ENCODE results near the gene DCST1.

GRCh38 chr1:155017946-155018316 lies 15.7 kb upstream of the DCST1 start:
- no peak for TF ChIP-seq CTCF (conservative IDR thresholded peaks at IDR 0.05; ENCODE audit: low read depth, low read length)
- TF ChIP-seq SMC3 (IDR thresholded peaks at IDR 0.05; ENCODE audit: low read depth, low read length), result no peak
- no peak for TF ChIP-seq RFX5 (IDR thresholded peaks at IDR 0.05; ENCODE audit: low read depth, low read length)
- TF ChIP-seq USF2 (IDR thresholded peaks at IDR 0.05; ENCODE audit: low read depth, low read length), result no peak
- no peak for TF ChIP-seq POLR2A (IDR thresholded peaks at IDR 0.05; ENCODE audit: low read depth, low read length)
- no peak for TF ChIP-seq RCOR1 (IDR thresholded peaks at IDR 0.05; ENCODE audit: insufficient replicate concordance, low read length)
- TF ChIP-seq MAFK (IDR thresholded peaks at IDR 0.05; ENCODE audit: low read depth, low read length), result no peak
- TF ChIP-seq MXI1 (IDR thresholded peaks at IDR 0.05; ENCODE audit: borderline replicate concordance, low read depth, low read length), result no peak
- no peak for TF ChIP-seq BHLHE40 (IDR thresholded peaks at IDR 0.05; ENCODE audit: low read depth, low read length)
- TF ChIP-seq ELK1 (IDR thresholded peaks at IDR 0.05; ENCODE audit: borderline replicate concordance, low read depth, low read length), result no peak
- TF ChIP-seq MAZ (IDR thresholded peaks at IDR 0.05; ENCODE audit: borderline replicate concordance, low read depth, low read length), result no peak

Measured in IMR-90 (cell line).